Spinal cord (tissue), 10 donors: ENCODE results near the gene IGFBP6. TPM values are rescaled to one million over a fixed set of nuclear protein-coding genes. Genes with fewer than 3 reads are reported as not detected.

Source experiments
- DNase-seq, 6 donors: peaks; one replicate each; pipeline versions ENCODE4 v3.0.0 to v3.0.0-alpha.2; 2013 to 2015; ENCODE audit warnings: low spot score in 6 of 6, low read depth in 4 of 6
- H3K27ac ChIP-seq: one replicate; pipeline ENCODE4 v1.5.1; 2013; ENCODE audit warnings: low read depth, low read length, control low read depth
- H3K27me3 ChIP-seq: one replicate; pipeline ENCODE4 v1.6.1; 2013; ENCODE audit warnings: low read length; ENCODE audit not compliant: control insufficient read depth, insufficient read depth
- H3K36me3 ChIP-seq: one replicate; pipeline ENCODE4 v1.6.1; 2013; ENCODE audit warnings: low read length; ENCODE audit not compliant: control insufficient read depth, insufficient read depth
- H3K4me1 ChIP-seq: one replicate; pipeline ENCODE4 v1.6.1; 2013; ENCODE audit warnings: low read length; ENCODE audit not compliant: control insufficient read depth, insufficient read depth
- H3K4me3 ChIP-seq: one replicate; pipeline ENCODE4 v1.5.1; 2013; ENCODE audit warnings: low read depth, low read length, control low read depth
- H3K9me3 ChIP-seq: one replicate; pipeline ENCODE4 v1.6.1; 2013; ENCODE audit warnings: low read length; ENCODE audit not compliant: control insufficient read depth, insufficient read depth
- WGBS: methylation state at CpG from one replicate; pipeline ENCODE4 v1.1.5; 2013; ENCODE audit warnings: missing lambda C conversion rate; ENCODE audit not compliant: insufficient coverage; 5-methylcytosine and 5-hydroxymethylcytosine counted together
- polyA plus RNA-seq, 2 donors: library from polyadenylated mRNA; unstranded; fragments of 120-200 nt; gene quantifications; one replicate each; pipeline ENCODE4 v1.2.1, GENCODE V29; 2013; ENCODE audit not compliant: insufficient read length in 2 of 2
- total RNA-seq, 2 donors: library from RNA; depleted of rRNA in 1 of 2; stranded (reverse); fragments of 120-200 nt in 1 of 2; fragments of >200 nt in 1 of 2; gene quantifications; one replicate each; pipeline versions ENCODE4 v1.2.3 to v1.2.4, GENCODE V29; 2013 to 2014
- donor health status: healthy.

Gene IGFBP6
- total and polyA plus RNA-seq, 4 donors: 33.5 to 149 (median 85.8) TPM

DNA sequence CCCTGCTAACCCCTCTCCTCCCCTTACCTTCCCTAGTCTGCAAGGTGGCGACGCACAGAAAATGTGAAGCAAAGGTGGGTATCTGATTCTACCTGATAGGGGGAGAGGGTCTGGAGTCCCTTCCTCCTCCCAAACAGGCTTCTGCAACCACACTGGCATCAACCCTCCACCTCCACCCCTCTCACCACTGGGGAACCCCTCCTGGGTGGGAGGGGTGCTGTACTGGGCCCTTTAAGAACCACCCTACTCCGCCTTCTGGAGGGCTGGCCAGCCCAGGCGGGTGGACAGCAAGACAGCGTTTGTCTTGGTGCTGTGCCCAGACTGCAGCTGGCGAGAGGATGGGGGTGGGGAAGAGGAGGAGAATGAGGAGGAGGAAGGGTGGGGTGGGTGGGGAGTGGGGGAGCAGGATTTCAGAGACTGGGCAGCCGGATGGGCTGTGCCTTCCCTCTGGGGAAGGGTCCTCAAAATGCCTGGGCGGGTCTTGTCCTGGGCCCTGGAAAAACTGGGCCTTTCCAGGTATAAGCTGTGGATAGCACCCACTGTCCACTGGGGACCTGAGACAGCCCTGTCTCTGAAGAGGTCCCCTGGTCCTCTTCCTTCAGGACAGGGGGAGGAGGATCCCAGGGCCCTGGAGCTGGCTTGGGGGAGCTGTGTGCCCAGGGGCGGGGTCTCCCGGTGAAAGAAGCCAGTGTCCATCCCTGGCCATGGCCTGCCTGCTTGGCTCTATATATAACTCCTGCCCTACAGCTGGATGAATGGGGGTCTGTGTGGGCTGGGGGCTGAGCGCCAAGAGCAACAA lies 44.8 kb upstream of the IGFBP6 start:
- DNase-seq: peak in 3 of 6 donors; percentile 76 to 95 (median 83)
- Histone ChIP-seq H3K27ac (peak overlapping the region; percentile 96), H3K27me3 (no peaks in the 10 kb centered on the region), H3K36me3 (peaks cover 32% of the 10 kb centered on the region), H3K4me3 (peak overlapping the region; percentile 4), H3K4me1 (peaks cover 80% of the 10 kb centered on the region), H3K9me3 (no peaks in the 10 kb centered on the region)
- 30% methylated on average over 5 of the region's 11 CpGs for WGBS

DNA sequence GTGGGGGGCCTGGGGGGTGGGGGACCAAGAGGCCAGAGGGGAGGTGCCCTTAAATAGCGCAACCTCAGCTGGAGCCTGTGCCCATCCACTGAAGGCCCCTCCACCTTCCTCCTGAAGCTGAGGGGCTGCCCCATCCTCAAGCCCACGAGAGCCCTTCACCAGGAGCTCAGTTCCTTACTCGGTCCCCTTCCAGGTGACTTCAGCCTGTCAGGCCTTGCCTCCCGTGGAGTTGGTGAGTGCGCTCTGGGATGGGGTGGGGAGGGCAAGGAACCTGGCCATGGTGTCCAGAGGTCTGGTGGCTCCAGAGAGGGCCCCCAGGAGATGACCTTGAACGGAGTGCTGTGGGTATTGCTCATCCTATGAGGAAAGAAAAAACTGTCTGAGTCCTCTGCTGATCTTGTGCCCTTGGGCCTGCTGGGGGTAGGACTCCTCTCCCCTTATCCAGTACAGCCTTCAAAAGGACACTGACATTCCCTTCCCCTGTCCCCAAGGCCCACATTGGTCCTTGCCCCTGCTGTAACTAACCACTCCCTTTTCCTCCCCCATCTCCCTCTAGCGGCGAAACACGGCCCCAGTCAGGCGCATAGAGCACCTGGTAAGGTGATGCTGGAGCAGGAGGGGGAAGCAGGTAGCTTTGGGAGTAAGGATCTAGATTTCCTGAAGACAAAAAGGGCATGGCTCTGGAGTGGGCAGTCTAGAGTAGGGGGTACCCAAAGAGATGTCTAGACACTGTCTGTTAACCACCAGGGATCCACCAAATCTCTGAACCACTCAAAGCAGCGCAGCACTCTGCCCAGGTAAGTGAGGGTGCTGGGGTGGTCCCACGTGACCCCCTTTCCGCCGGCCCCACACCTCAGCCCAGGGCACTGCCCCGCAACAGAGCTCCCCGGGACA lies 44.0 kb upstream of the IGFBP6 start:
- no peaks in the 10 kb centered on the region for H3K9me3 ChIP-seq
- H3K36me3 ChIP-seq: peaks cover 38% of the 10 kb centered on the region
- DNase-seq: peak in 2 of 6 donors; percentile 57 to 66
- H3K4me3 ChIP-seq: peak overlapping the region; percentile 82
- H3K27me3 ChIP-seq: no peaks in the 10 kb centered on the region
- peaks cover 72% of the 10 kb centered on the region for H3K4me1 ChIP-seq
- peak overlapping the region; percentile 93 for H3K27ac ChIP-seq
- WGBS: 12% methylated on average over 7 of the region's 16 CpGs

DNA sequence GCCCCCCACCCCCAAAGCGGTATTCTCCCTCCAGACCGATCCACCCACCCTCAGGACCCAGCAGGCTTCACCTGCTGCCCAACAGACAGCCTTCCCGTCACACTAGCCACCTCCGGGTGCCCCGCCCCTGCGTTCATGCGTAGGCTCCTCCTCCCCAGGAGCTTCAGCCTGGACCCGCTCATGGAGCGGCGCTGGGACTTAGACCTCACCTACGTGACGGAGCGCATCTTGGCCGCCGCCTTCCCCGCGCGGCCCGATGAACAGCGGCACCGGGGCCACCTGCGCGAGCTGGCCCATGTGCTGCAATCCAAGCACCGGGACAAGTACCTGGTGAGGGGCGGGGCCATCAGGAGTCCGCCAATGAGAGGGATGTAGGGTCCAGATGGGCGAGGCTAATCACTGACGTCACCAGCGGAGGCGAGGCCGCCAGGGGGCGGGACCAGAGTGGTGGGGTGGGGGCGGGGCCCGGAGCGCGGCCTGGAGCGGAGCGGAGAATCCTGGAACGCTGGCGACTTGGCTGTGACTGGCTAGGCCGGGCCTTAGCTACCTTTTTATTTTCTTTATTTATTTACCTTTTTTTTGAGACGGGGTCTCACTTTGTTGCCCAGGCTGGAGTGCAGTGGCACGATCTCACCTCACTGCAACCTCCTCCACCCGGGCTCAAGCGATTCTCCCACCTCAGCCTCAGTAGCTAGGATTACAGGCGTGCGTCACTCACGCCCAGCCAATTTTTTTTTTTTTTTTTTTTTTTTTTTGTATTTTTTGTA lies 43.2 kb upstream of the IGFBP6 start:
- Histone ChIP-seq H3K36me3 (peaks cover 47% of the 10 kb centered on the region), H3K9me3 (no peaks in the 10 kb centered on the region), H3K27me3 (no peaks in the 10 kb centered on the region), H3K4me3 (peak overlapping the region; percentile 82), H3K4me1 (peaks cover 63% of the 10 kb centered on the region), H3K27ac (peak overlapping the region; percentile 93)
- WGBS: 2% methylated on average over 38 of the region's 48 CpGs
- DNase-seq: peak in 5 of 6 donors; percentile 90 to 99 (median 93)

DNA sequence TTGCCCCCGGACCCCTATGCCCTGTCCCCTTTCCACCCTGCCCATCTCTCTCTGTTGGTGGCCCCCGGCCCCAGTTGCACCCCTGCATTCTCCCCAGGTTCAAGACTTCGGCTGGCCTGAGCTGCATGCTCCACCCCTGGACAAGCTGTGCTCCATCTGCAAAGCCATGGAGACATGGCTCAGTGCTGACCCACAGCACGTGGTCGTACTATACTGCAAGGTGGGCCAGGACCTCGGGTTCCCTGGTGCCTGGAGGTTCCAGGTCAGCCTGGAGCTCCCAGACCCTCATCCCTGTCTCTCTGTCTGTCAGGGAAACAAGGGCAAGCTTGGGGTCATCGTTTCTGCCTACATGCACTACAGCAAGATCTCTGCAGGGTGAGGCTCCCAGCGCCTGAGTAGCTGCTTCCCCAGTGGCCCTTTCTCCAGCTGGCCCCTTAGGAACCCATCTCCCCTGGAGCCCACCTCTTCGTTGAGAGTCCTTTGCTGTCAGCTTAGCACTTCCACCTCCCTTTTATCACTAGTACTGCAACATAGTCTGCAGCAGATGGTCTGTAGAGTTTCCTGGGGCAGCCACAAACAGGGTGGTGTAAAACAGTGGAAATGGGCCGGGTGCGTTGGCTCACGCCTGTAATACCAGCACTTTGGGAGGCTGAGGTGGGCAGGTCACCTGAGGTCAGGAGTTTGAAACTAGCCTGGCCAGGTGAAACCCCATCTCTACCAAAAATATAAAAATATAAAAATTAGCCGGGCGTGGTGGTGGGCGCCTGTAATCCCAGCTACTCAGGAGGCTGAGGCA lies 41.8 kb upstream of the IGFBP6 start:
- Histone ChIP-seq H3K36me3 (peaks cover 53% of the 10 kb centered on the region), H3K27ac (no peak overlapping the region), H3K9me3 (no peaks in the 10 kb centered on the region), H3K4me3 (no peak overlapping the region), H3K27me3 (no peaks in the 10 kb centered on the region), H3K4me1 (peaks cover 62% of the 10 kb centered on the region)
- no peak for DNase-seq
- 92% methylated on average over 8 of the region's 15 CpGs for WGBS

DNA sequence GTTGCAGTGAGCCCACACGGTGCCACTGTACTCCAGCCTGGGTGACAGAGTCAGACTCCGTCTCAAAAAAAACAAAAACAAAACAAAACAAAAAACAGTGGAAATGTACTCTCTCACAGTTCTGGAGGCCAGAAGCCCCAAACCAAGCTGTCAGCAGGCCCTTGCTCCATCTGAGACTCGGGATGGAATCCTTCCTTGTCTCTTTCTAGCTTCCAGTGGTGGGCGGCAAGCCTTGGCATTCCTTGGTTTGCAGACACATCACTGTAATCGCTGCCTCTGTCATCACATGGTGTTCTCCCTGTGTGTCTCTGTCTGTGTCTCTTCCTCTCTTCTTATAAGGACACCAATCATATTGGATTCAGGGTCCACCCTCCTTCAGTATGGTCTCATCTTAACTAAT lies 41.2 kb upstream of the IGFBP6 start:
- DNase-seq: no peak
- no peak overlapping the region for H3K4me3 ChIP-seq
- 83% methylated on average over 3 of the region's 5 CpGs for WGBS
- no peaks in the 10 kb centered on the region for H3K27me3 ChIP-seq
- H3K4me1 ChIP-seq: peaks cover 62% of the 10 kb centered on the region
- H3K36me3 ChIP-seq: peaks cover 57% of the 10 kb centered on the region
- H3K27ac ChIP-seq: no peak overlapping the region
- H3K9me3 ChIP-seq: no peaks in the 10 kb centered on the region

DNA sequence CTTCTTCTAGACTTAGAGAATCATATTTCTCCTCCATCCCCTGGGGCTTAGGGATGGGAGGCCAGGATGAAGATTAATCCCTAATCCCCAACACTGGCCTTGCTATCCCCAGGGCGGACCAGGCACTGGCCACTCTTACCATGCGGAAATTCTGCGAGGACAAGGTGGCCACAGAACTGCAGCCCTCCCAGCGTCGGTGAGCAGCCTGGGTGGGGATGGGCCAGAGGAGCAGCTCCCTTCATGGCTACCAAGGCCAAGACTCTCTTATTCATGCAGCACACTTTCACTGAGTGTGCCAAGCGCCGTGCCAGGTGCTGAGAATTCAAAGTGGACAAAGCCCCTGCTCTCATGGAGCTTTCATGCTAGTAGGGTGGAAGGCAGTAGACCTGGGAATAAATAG lies 40.6 kb upstream of the IGFBP6 start:
- Histone ChIP-seq H3K9me3 (no peaks in the 10 kb centered on the region), H3K27ac (no peak overlapping the region), H3K36me3 (peaks cover 58% of the 10 kb centered on the region), H3K27me3 (no peaks in the 10 kb centered on the region), H3K4me1 (peaks cover 62% of the 10 kb centered on the region), H3K4me3 (no peak overlapping the region)
- DNase-seq: no peak
- 88% methylated on average over 7 of the region's 7 CpGs for WGBS

DNA sequence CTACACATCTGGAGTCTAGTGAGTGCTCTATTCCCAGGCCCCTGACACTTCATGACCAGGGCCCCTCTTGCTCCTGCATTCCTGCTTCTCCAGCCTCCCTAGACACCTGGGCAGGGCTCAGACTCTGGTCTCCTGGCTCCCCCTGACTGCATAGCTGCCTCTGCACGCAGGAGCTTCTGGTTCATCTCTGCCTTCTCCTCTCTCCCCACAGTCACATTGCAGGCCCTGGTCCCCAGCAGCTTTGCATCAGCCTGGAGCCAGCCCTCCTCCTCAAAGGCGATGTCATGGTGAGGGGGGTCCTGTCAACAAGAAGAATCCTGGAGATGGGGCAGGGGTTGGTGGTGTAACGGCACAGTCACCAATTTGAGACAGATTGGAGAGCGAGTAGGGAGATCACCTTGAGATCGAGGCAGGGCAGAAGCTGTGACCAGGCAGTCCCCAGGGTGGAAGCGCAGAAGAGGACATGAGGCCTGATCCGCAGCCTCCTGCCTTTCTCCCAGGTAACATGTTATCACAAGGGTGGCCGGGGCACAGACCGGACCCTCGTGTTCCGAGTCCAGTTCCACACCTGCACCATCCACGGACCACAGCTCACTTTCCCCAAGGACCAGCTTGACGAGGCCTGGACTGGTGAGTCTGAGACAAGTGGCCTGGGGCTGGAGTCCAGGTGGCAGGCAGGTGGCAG lies 39.5 kb upstream of the IGFBP6 start:
- Histone ChIP-seq H3K9me3 (no peaks in the 10 kb centered on the region), H3K27ac (no peak overlapping the region), H3K4me3 (no peak overlapping the region), H3K27me3 (no peaks in the 10 kb centered on the region), H3K36me3 (peaks cover 65% of the 10 kb centered on the region), H3K4me1 (peaks cover 61% of the 10 kb centered on the region)
- 88% methylated on average over 9 of the region's 13 CpGs for WGBS
- DNase-seq: no peak

DNA sequence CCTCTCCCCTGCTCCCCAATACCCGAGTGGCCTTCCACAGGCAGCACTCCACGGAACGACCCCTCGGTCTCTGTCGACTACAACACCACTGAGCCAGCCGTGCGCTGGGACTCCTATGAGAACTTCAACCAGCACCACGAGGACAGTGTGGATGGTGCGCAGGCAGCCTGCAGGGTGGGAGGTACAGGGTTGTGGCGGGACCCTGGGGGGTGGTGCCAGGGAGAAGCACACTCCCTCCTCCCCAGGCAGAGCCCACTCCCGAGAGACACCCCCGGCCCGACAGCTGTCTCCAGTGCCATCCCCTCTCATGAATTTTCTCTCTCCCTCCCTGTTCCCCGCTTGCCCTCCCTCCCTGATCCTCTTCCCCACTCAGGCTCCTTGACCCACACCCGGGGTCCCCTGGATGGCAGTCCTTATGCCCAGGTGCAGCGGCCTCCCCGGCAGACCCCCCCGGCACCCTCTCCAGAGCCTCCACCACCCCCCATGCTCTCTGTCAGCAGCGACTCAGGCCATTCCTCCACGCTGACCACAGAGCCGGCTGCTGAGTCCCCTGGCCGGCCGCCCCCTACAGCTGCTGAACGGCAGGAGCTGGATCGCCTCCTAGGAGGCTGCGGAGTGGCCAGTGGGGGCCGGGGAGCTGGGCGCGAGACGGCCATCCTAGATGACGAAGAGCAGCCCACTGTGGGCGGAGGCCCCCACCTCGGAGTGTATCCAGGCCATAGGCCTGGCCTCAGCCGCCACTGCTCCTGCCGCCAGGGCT lies 38.6 kb upstream of the IGFBP6 start:
- Histone ChIP-seq H3K9me3 (no peaks in the 10 kb centered on the region), H3K4me1 (peaks cover 57% of the 10 kb centered on the region), H3K36me3 (peaks cover 70% of the 10 kb centered on the region), H3K27ac (no peak overlapping the region), H3K27me3 (no peaks in the 10 kb centered on the region), H3K4me3 (no peak overlapping the region)
- no peak for DNase-seq
- 75% methylated on average over 30 of the region's 35 CpGs for WGBS
